Measurements from ENCODE around the gene SEMA4C. TPM values are rescaled to one million over a fixed set of nuclear protein-coding genes. Genes with fewer than 3 reads are reported as not detected.
"Not testable (repeated sequence)": the region's sequence is repeated elsewhere in the genome, so short reads cannot be mapped to it uniquely, and the experiment has no call there.

SEMA4C gene
- total RNA-seq, 1 donor from 2014 or later = 40.3 TPM

GRCh38 chr2:96897491-96898134 lies 27.7 kb upstream of the SEMA4C start:
- no peak for DNase-seq

GRCh38 chr2:96895746-96896651 lies 26.1 kb upstream of the SEMA4C start:
- no peak for DNase-seq

- DNase-seq = no peak
These were observed 25.3 kb upstream of the SEMA4C start for GRCh38 chr2:96895032-96895745.

- DNase-seq = no peak
These were observed 24.3 kb upstream of the SEMA4C start for GRCh38 chr2:96894151-96894531.

- no peak for DNase-seq
These were observed 23.6 kb upstream of the SEMA4C start for GRCh38 chr2:96893289-96894150.

- no peak for DNase-seq
These were observed 21.9 kb upstream of the SEMA4C start for GRCh38 chr2:96891591-96892333.

GRCh38 chr2:96890726-96891385 lies 21.0 kb upstream of the SEMA4C start:
- no peak for DNase-seq

GRCh38 chr2:96890252-96890651 lies 20.4 kb upstream of the SEMA4C start:
- no peak for DNase-seq

GRCh38 chr2:96889502-96889901 lies 19.6 kb upstream of the SEMA4C start:
- DNase-seq = not testable (repeated sequence)

- no peak for DNase-seq
These were observed 18.5 kb upstream of the SEMA4C start for GRCh38 chr2:96888072-96889011.

- no peak for DNase-seq
These were observed 17.7 kb upstream of the SEMA4C start for GRCh38 chr2:96887493-96888012.

GRCh38 chr2:96885432-96886347 lies 15.8 kb upstream of the SEMA4C start:
- no peak for DNase-seq

- DNase-seq = no peak
These were observed 14.6 kb upstream of the SEMA4C start for GRCh38 chr2:96884299-96885094.

GRCh38 chr2:96883306-96883705 lies 13.4 kb upstream of the SEMA4C start:
- no peak for DNase-seq

- DNase-seq = no peak
These were observed 13.0 kb upstream of the SEMA4C start for GRCh38 chr2:96882906-96883305.

GRCh38 chr2:96882230-96882629 lies 12.3 kb upstream of the SEMA4C start:
- no peak for DNase-seq

- no peak for DNase-seq
These were observed 11.7 kb upstream of the SEMA4C start for GRCh38 chr2:96881349-96882195.
